ENCODE results near the gene MAN1A1. TPM values are rescaled to one million over a fixed set of nuclear protein-coding genes. Genes with fewer than 3 reads are reported as not detected.

Gene MAN1A1
- total and polyA plus RNA-seq, 2 experiments from 2014 or later, result 2.0 to 8.7 TPM

- Histone ChIP-seq H3K4me1 (ENCODE audit: insufficient read depth) (no peaks in the 10 kb centered on the region), H3K36me3 (ENCODE audit: insufficient read depth) (no peaks in the 10 kb centered on the region), H3K27ac (ENCODE audit: low read depth) (no peak overlapping the region), H3K27me3 (ENCODE audit: insufficient read depth) (no peaks in the 10 kb centered on the region), H2AFZ (no peak overlapping the region), H3K79me2 (replicated peaks; ENCODE audit: insufficient read depth) (no peaks in the 10 kb centered on the region), H4K20me1 (replicated peaks; ENCODE audit: insufficient read depth) (no peaks in the 10 kb centered on the region), H3K4me3 (no peak overlapping the region), H3K4me2 (no peak overlapping the region), H3F3A (replicated peaks; ENCODE audit: low read depth) (no peaks in the 10 kb centered on the region), H3K9me2 (ENCODE audit: insufficient read depth) (no peaks in the 10 kb centered on the region)
- DNase-seq (ENCODE audit: low spot score), result no peak
- no peak for TF ChIP-seq STAT1 (IDR thresholded peaks at IDR 0.05; ENCODE audit: unreplicated experiment)
- no peak overlapping the region for H3K27ac Mint-ChIP-seq
- H3K36me3 Mint-ChIP-seq (ENCODE audit: low read depth), result no peaks in the 10 kb centered on the region
- H3K9me3 Mint-ChIP-seq, result no peaks in the 10 kb centered on the region
- H3K27me3 Mint-ChIP-seq (ENCODE audit: insufficient read depth, low read depth, poor library complexity), result no peaks in the 10 kb centered on the region
- no peaks in the 10 kb centered on the region for H3K4me1 Mint-ChIP-seq
- no peak for ATAC-seq
- no peak overlapping the region for H3K4me3 Mint-ChIP-seq
Measured at GRCh38 chr6:119262612-119263011, 86.9 kb downstream of the MAN1A1 start.

DNA sequence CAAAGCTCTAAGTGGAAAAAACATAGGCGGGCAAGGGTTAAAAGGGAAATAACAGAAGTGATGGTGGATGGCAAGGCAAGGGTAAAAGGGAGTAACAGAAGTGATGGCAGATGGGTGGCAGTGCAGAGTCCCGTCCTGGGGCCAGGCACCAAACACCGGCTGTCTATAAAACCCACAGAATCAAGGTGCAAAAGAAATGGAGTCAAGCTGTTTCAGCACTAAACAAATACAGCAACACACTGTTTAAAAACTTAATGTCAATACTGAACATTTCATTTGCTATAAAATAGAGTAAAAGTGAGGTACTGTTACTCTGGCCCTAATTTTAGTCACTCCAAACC lies 87.6 kb downstream of the MAN1A1 start:
- Mint-ChIP-seq H3K27ac (no peak overlapping the region), H3K4me3 (no peak overlapping the region), H3K36me3 (ENCODE audit: low read depth) (no peaks in the 10 kb centered on the region), H3K4me1 (no peaks in the 10 kb centered on the region), H3K9me3 (no peaks in the 10 kb centered on the region), H3K27me3 (ENCODE audit: insufficient read depth, low read depth, poor library complexity) (no peaks in the 10 kb centered on the region)
- Histone ChIP-seq H3K4me3 (no peak overlapping the region), H2AFZ (no peak overlapping the region), H4K20me1 (replicated peaks; ENCODE audit: insufficient read depth) (no peaks in the 10 kb centered on the region), H3K27me3 (ENCODE audit: insufficient read depth) (no peaks in the 10 kb centered on the region), H3K27ac (ENCODE audit: low read depth) (no peak overlapping the region), H3K4me2 (no peak overlapping the region), H3F3A (replicated peaks; ENCODE audit: low read depth) (no peaks in the 10 kb centered on the region), H3K9me2 (ENCODE audit: insufficient read depth) (no peaks in the 10 kb centered on the region), H3K36me3 (ENCODE audit: insufficient read depth) (no peaks in the 10 kb centered on the region), H3K4me1 (ENCODE audit: insufficient read depth) (no peaks in the 10 kb centered on the region), H3K79me2 (replicated peaks; ENCODE audit: insufficient read depth) (no peaks in the 10 kb centered on the region)
- ATAC-seq (no peak), DNase-seq (ENCODE audit: low spot score) (no peak)
- TF ChIP-seq ZNF114 (CRISPR knock-in tag; IDR thresholded peaks at IDR 0.05) (no peak), EZH2 (IDR thresholded peaks at IDR 0.05; ENCODE audit: low read depth, unreplicated experiment) (no peak), CREB1 (CRISPR knock-in tag; IDR thresholded peaks at IDR 0.05; ENCODE audit: low read depth) (no peak), ZNF331 (CRISPR knock-in tag; IDR thresholded peaks at IDR 0.05; ENCODE audit: low read depth) (no peak), NANOG (IDR thresholded peaks at IDR 0.05; ENCODE audit: borderline replicate concordance) (no peak), JUNB (IDR thresholded peaks at IDR 0.05; ENCODE audit: unreplicated experiment) (no peak), ZNF462 (CRISPR knock-in tag; IDR thresholded peaks at IDR 0.05) (no peak), ETS1 (IDR thresholded peaks at IDR 0.05) (no peak), POLR2AphosphoS5 (IDR thresholded peaks at IDR 0.05; ENCODE audit: low read depth) (no peak), STAT1 (IDR thresholded peaks at IDR 0.05; ENCODE audit: unreplicated experiment) (no peak)
- TF ChIP-seq, protein P1, sequence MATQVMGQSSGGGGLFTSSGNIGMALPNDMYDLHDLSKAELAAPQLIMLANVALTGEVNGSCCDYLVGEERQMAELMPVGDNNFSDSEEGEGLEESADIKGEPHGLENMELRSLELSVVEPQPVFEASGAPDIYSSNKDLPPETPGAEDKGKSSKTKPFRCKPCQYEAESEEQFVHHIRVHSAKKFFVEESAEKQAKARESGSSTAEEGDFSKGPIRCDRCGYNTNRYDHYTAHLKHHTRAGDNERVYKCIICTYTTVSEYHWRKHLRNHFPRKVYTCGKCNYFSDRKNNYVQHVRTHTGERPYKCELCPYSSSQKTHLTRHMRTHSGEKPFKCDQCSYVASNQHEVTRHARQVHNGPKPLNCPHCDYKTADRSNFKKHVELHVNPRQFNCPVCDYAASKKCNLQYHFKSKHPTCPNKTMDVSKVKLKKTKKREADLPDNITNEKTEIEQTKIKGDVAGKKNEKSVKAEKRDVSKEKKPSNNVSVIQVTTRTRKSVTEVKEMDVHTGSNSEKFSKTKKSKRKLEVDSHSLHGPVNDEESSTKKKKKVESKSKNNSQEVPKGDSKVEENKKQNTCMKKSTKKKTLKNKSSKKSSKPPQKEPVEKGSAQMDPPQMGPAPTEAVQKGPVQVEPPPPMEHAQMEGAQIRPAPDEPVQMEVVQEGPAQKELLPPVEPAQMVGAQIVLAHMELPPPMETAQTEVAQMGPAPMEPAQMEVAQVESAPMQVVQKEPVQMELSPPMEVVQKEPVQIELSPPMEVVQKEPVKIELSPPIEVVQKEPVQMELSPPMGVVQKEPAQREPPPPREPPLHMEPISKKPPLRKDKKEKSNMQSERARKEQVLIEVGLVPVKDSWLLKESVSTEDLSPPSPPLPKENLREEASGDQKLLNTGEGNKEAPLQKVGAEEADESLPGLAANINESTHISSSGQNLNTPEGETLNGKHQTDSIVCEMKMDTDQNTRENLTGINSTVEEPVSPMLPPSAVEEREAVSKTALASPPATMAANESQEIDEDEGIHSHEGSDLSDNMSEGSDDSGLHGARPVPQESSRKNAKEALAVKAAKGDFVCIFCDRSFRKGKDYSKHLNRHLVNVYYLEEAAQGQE (IDR thresholded peaks at IDR 0.05; ENCODE audit: unreplicated experiment), result no peak
